A204.1 (cell line): ENCODE measurements around the gene ZMIZ2.
"Not testable (repeated sequence)": the region's sequence is repeated elsewhere in the genome, so short reads cannot be mapped to it uniquely, and the experiment has no call there.

ENCODE experiments used
- FAIRE-seq: peaks from 2 replicates; lab custom pipeline; 2012; peaks lifted over from hg19 to GRCh38; lab: Jason Lieb, UNC

The ZMIZ2 gene

DNA sequence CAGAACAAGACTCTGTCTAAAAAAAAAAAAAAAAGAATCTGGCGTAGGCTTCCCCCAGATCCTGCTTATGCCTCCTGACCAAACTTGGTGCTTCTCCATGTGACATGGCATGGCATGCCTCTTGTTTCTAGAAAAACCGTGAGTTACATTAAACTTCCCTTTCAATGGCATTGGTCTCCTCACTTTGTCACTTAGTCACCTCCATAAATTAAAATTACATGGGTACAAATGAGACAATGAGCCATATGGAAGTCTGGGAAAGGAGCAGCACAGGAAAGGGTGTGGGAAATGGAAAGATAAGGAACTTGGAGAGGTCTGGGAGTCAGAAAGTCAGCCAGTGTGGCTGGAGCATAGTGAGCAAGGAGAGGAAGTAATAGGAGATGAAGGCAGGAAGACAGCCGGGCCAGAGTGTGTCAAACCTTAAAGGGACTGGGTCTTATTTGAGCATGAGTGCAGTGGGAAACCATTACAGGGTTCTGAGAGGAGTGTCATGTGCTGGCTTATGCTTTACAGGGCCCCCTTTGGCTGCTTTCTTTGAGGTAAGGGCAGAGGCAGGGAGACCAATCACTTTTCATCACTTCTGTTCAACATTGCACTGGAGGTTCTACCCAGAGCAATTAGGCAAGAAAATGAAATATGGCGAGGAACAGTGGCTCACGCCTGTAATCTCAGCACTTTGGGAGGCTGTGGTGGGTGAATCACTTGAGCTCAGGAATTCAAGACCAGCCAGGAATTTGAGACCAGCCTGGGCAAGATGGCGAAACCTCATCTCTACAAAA is 21.3 kb upstream of the ZMIZ2 start:
- no peak for FAIRE-seq

GRCh38 chr7:44727937-44728262 is 20.7 kb upstream of the ZMIZ2 start:
- no peak for FAIRE-seq

DNA sequence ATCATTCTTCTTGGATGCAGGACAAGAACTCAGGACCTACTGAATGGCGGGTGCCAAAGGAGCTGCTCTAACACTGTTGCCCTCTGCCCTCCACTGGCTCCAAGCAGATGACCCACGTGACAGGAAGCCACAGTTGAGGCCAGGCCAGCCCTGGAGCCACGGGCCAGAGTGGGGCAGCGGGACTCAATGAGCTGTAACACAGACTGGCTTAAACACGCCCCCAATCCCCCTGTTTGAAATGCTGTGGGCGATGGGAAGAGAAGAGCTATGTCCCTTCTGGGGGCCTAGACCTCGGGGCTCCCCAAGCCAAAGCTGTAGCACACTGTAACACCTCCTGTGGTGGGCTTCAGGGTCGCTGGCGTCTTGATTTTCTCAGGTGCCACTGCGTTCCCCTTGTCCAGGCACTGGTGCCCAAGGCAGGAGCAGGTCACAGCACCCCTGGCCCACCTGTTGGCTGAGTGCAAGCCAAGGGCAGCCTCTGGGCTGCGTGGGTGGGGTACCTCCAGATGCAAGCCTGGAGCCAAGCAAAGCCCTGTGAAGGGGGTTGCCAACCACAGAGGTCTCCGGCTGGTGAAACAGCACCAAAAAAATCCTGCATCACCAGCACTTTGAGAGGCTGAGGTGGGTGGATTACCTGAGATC is 18.6 kb upstream of the ZMIZ2 start:
- no peak for FAIRE-seq

GRCh38 chr7:44732971-44733370 is 15.7 kb upstream of the ZMIZ2 start:
- not testable (repeated sequence) for FAIRE-seq

- FAIRE-seq: no peak
Measured at GRCh38 chr7:44733708-44734481, 14.8 kb upstream of the ZMIZ2 start.

GRCh38 chr7:44735403-44736165 is 13.1 kb upstream of the ZMIZ2 start:
- no peak for FAIRE-seq

DNA sequence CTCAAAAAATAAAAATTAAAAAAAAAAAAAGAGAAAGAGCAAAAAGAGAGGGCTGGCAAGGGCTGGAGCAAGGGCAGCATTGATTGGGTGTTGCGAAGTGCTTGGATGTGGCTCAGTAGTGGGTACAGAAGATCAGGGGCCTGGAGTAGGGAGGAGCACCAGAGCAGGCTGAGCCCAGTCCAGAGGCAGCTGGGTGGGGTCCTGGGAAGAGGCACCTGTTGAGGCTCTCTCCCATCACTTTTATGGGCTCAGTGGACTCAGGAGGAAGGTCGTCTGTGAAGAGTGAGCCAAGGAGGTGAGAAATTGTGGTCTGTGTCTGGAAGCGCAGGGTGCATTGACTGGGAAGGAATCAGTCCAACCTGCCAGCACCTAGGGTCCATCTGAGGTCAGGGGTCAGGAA is 11.8 kb upstream of the ZMIZ2 start:
- no peak for FAIRE-seq

- no peak for FAIRE-seq
Measured at GRCh38 chr7:44738051-44738723, 10.5 kb upstream of the ZMIZ2 start.

GRCh38 chr7:44738876-44739665 is 9.6 kb upstream of the ZMIZ2 start:
- no peak for FAIRE-seq

GRCh38 chr7:44740055-44740454 is 8.6 kb upstream of the ZMIZ2 start:
- no peak for FAIRE-seq

DNA sequence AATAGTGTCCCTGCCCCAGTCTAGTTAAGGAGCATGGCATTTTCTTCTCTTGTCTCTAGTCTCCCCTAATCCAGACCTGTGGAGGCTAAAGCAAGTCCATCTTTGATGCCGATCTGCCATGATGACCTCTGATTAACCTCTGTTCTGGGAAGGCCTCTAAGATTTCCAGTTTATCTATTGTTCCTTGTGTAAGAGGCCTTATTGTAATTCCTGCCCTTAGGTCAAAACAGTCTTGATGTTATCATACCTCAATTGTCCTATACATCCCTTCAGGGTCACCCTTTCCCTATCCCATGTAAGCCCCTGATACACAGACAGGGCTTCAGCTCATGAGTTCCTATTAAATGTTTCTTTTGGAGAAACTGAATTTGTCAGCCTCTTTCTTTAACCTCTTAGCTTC is 4.9 kb upstream of the ZMIZ2 start:
- no peak for FAIRE-seq

GRCh38 chr7:44748948-44749731 is 493 bp downstream of the ZMIZ2 start:
- no peak for FAIRE-seq

DNA sequence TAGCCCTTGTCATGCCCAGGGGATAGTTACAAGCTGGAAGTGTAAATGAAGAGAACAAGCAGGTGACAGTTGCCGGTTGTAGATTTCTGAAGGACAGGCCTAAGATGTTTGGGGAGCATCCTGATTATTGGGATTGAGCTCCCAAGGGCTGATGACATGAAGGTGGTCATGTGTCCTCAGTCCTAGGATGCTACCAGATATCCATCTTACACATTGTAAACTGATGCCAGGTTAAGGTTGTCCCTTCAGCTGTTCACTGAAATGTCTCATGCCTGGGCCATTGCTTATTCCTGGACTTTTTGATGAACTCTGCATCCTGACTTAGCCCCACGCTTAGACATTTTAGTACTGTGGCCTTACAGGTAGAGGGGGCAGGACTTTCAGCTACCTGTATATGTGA is 1.3 kb downstream of the ZMIZ2 start:
- FAIRE-seq: no peak

- no peak for FAIRE-seq
Measured at GRCh38 chr7:44750424-44750823, 1.8 kb downstream of the ZMIZ2 start.

DNA sequence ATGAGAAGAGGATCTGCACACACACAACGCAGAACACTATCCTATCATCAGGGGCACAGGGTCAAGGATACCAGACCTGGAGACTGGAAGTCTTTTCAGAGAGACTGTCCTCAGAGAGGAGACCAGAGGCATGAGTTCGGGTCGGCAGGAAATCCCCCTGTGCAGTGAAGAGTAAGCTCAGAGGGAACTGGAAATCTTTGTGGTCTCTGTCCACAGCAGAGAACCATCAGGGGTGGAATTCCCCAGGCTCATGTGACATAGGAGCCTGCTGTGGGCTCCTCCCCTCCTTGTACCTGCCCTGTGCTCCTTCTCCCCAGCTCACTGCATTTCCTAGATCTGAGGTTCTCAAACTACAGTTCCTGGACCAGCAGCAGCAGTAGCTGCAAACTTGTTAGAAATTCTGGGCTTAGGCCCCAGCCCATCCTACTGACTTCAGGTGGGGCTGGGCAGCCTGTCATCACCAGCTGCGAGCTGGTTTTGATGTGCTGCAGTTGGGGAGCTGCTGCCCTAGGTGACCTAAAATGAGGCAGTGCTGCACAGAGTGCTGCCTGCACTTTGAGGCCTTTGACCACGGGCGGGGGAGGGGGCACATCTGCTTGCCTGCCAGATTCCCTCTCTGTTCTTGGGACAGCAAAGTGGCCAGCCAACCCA is 2.4 kb downstream of the ZMIZ2 start:
- no peak for FAIRE-seq

GRCh38 chr7:44752822-44753221 is 4.2 kb downstream of the ZMIZ2 start:
- FAIRE-seq: no peak

GRCh38 chr7:44754802-44755697 is 6.4 kb downstream of the ZMIZ2 start:
- FAIRE-seq: no peak

DNA sequence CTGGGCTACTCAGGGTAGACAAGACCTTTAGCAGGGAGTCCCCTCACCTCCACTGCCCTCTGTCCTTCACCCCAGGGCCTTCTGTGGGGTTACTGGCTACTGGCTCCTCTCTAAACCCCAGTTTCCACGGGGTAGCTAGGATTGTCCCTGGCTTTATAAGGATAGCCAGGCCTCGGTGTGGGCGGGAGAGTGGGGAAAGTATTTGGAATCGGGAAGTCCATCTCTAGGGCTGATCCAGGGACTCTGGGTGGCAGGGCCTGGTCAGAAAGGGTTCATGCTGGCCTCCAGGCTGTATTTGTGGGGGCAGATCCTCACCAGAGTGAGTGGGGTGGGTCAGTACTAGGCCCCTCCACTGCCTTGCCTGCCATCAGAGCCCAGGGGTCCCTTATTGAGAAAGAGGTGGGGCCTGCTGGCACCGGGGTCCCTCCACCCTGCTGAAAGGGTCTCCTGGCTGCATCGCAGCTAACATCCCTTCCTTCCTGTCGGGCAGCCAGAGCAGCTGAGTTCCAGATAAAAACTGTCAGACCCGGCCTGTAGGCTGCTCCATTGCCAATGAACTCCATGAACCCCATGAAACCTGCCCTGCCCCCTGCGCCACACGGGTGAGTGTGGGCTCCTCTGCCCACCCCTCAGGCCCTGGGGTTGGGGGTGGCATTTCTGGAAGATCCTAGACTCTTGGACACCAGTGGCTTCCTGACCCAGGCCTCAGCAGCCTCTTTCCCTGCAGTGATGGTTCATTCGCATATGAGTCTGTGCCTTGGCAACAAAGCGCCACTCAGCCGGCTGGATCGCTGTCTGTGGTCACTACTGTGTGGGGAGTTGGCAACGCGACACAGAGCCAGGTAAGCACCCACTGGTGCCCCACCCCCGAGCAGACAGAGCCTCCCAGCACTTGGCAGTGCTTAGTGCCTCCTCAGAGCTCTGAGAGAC is 7.3 kb downstream of the ZMIZ2 start:
- FAIRE-seq: no peak
